Measurements from ENCODE around the gene ALK. TPM values are rescaled to one million over a fixed set of nuclear protein-coding genes. Genes with fewer than 3 reads are reported as not detected.

Gene ALK
- polyA plus RNA-seq, 1 of the 3 experiments (the other 2 are of a cell fraction) = 0.30 TPM

DNA sequence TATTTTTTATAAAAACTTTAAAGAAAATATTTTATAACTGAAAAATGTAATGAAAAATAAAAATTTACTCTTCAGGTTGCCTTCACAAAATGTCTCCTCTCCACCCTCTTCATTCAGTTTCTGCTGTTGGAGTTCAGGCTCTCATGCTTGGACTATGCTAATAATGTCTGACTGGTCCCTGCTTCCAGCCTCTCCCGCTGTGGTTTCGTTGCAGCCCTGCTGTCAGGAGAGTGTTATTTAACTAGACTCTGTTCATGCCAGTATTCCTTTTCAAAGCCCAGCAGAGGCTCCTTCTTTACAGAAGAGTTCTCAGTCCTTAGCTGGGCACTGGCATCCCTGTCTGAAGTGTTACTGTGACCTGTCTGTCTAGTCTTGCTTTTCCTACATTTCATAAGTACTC, 765.8 kb downstream of the ALK start:
- CTCF ChIA-PET = interaction anchor here (1.5 kb wide), 1 partner anchor 561 kb away, joined by 3 read pairs; no protein-coding TSS in a partner anchor
- Histone ChIP-seq H3K36me3 (replicated peaks in 1 of 2; ENCODE audit: control insufficient read depth in 1 of 2, insufficient read depth in 2 of 2, low read length in 1 of 2) (peaks cover 42 to 82% of the 10 kb centered on the region in 2 experiments), H3K27ac (ENCODE audit: low read depth in 2 of 2, low read length in 1 of 2) (no peak overlapping the region)

More for the DNA sequence above, 765.8 kb downstream of the ALK start:
- 94% methylated on average over 2 of the region's 2 CpGs for WGBS (ENCODE audit: low lambda C conversion rate)
- Histone ChIP-seq H3K9me2 (no peaks in the 10 kb centered on the region), H2AFZ (ENCODE audit: low read depth) (no peak overlapping the region), H3K27me3 (ENCODE audit: insufficient read depth) (no peaks in the 10 kb centered on the region), H3K9ac (no peak overlapping the region), H3K4me3 (ENCODE audit: low read depth in 2 of 2, low read length in 1 of 2) (no peak overlapping the region), H3K4me1 (ENCODE audit: control insufficient read depth in 1 of 2, insufficient read depth in 2 of 2, low read depth in 1 of 2, low read length in 1 of 2) (no peaks in the 10 kb centered on the region), H3K79me2 (ENCODE audit: insufficient read depth) (no peaks in the 10 kb centered on the region), H4K20me1 (ENCODE audit: insufficient read depth) (no peaks in the 10 kb centered on the region), H3F3A (replicated peaks; ENCODE audit: insufficient read depth) (no peaks in the 10 kb centered on the region), H3K4me2 (no peak overlapping the region), H3K9me3 (no peaks in the 10 kb centered on the region)
- POLR2A ChIA-PET = no interaction called here
- DNase-seq = no peak
- TF ChIP-seq ELF1 (IDR thresholded peaks at IDR 0.05) = no peak
- TF ChIP-seq, protein P1, sequence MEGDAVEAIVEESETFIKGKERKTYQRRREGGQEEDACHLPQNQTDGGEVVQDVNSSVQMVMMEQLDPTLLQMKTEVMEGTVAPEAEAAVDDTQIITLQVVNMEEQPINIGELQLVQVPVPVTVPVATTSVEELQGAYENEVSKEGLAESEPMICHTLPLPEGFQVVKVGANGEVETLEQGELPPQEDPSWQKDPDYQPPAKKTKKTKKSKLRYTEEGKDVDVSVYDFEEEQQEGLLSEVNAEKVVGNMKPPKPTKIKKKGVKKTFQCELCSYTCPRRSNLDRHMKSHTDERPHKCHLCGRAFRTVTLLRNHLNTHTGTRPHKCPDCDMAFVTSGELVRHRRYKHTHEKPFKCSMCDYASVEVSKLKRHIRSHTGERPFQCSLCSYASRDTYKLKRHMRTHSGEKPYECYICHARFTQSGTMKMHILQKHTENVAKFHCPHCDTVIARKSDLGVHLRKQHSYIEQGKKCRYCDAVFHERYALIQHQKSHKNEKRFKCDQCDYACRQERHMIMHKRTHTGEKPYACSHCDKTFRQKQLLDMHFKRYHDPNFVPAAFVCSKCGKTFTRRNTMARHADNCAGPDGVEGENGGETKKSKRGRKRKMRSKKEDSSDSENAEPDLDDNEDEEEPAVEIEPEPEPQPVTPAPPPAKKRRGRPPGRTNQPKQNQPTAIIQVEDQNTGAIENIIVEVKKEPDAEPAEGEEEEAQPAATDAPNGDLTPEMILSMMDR (IDR thresholded peaks at IDR 0.05) = no peak
- TF ChIP-seq, protein P2, sequence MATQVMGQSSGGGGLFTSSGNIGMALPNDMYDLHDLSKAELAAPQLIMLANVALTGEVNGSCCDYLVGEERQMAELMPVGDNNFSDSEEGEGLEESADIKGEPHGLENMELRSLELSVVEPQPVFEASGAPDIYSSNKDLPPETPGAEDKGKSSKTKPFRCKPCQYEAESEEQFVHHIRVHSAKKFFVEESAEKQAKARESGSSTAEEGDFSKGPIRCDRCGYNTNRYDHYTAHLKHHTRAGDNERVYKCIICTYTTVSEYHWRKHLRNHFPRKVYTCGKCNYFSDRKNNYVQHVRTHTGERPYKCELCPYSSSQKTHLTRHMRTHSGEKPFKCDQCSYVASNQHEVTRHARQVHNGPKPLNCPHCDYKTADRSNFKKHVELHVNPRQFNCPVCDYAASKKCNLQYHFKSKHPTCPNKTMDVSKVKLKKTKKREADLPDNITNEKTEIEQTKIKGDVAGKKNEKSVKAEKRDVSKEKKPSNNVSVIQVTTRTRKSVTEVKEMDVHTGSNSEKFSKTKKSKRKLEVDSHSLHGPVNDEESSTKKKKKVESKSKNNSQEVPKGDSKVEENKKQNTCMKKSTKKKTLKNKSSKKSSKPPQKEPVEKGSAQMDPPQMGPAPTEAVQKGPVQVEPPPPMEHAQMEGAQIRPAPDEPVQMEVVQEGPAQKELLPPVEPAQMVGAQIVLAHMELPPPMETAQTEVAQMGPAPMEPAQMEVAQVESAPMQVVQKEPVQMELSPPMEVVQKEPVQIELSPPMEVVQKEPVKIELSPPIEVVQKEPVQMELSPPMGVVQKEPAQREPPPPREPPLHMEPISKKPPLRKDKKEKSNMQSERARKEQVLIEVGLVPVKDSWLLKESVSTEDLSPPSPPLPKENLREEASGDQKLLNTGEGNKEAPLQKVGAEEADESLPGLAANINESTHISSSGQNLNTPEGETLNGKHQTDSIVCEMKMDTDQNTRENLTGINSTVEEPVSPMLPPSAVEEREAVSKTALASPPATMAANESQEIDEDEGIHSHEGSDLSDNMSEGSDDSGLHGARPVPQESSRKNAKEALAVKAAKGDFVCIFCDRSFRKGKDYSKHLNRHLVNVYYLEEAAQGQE (IDR thresholded peaks at IDR 0.05; ENCODE audit: low read depth, low read length) = no peak
- TF ChIP-seq GABPA (IDR thresholded peaks at IDR 0.05; ENCODE audit: low read depth) = no peak
- no peak for TF ChIP-seq RXRA (IDR thresholded peaks at IDR 0.05; ENCODE audit: borderline replicate concordance, low read depth)
- no peak for TF ChIP-seq RCOR1 (IDR thresholded peaks at IDR 0.05; ENCODE audit: low read length)
- no peak for TF ChIP-seq EP300 (IDR thresholded peaks at IDR 0.05; ENCODE audit: borderline replicate concordance in 1 of 2, low read depth in 1 of 2, low read length in 1 of 2)
- TF ChIP-seq TEAD4 (IDR thresholded peaks at IDR 0.05; ENCODE audit: borderline replicate concordance, insufficient read depth) = no peak
- TF ChIP-seq, protein P3, sequence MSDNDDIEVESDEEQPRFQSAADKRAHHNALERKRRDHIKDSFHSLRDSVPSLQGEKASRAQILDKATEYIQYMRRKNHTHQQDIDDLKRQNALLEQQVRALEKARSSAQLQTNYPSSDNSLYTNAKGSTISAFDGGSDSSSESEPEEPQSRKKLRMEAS (IDR thresholded peaks at IDR 0.05; ENCODE audit: low read depth) = no peak
- no peak for TF ChIP-seq YY1 (IDR thresholded peaks at IDR 0.05; ENCODE audit: low read depth)
- TF ChIP-seq, protein P4, sequence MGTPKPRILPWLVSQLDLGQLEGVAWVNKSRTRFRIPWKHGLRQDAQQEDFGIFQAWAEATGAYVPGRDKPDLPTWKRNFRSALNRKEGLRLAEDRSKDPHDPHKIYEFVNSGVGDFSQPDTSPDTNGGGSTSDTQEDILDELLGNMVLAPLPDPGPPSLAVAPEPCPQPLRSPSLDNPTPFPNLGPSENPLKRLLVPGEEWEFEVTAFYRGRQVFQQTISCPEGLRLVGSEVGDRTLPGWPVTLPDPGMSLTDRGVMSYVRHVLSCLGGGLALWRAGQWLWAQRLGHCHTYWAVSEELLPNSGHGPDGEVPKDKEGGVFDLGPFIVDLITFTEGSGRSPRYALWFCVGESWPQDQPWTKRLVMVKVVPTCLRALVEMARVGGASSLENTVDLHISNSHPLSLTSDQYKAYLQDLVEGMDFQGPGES (IDR thresholded peaks at IDR 0.05; ENCODE audit: low read depth, low read length) = no peak
- no peak for TF ChIP-seq MEF2A (IDR thresholded peaks at IDR 0.05; ENCODE audit: borderline replicate concordance, low read depth)
- TF ChIP-seq FOXM1 (IDR thresholded peaks at IDR 0.05; ENCODE audit: low read depth) = no peak
- TF ChIP-seq, protein P5, sequence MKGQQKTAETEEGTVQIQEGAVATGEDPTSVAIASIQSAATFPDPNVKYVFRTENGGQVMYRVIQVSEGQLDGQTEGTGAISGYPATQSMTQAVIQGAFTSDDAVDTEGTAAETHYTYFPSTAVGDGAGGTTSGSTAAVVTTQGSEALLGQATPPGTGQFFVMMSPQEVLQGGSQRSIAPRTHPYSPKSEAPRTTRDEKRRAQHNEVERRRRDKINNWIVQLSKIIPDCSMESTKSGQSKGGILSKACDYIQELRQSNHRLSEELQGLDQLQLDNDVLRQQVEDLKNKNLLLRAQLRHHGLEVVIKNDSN (IDR thresholded peaks at IDR 0.05; ENCODE audit: borderline replicate concordance, low read depth) = no peak
- no peak for TF ChIP-seq POLR2AphosphoS5 (IDR thresholded peaks at IDR 0.05; ENCODE audit: low read depth, low read length)
- no peak for TF ChIP-seq CHD2 (IDR thresholded peaks at IDR 0.05; ENCODE audit: low read length, partially characterized antibody)
- no peak for TF ChIP-seq NFIC (IDR thresholded peaks at IDR 0.05; ENCODE audit: borderline replicate concordance)
- TF ChIP-seq, protein P6, sequence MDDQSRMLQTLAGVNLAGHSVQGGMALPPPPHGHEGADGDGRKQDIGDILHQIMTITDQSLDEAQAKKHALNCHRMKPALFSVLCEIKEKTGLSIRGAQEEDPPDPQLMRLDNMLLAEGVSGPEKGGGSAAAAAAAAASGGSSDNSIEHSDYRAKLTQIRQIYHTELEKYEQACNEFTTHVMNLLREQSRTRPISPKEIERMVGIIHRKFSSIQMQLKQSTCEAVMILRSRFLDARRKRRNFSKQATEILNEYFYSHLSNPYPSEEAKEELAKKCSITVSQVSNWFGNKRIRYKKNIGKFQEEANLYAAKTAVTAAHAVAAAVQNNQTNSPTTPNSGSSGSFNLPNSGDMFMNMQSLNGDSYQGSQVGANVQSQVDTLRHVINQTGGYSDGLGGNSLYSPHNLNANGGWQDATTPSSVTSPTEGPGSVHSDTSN (IDR thresholded peaks at IDR 0.05) = no peak
